Fibroblast of skin of left biceps (primary cell): Measurements from ENCODE around the gene ABCG8.
"Not testable (repeated sequence)": the region's sequence is repeated elsewhere in the genome, so short reads cannot be mapped to it uniquely, and the experiment has no call there.

Source experiments
- DNase-seq, 2 experiments: peaks; one replicate each; pipeline ENCODE4 v3.0.0-alpha.2; 2013; ENCODE audit warnings: low read depth in 2 of 2

ABCG8 gene

DNA sequence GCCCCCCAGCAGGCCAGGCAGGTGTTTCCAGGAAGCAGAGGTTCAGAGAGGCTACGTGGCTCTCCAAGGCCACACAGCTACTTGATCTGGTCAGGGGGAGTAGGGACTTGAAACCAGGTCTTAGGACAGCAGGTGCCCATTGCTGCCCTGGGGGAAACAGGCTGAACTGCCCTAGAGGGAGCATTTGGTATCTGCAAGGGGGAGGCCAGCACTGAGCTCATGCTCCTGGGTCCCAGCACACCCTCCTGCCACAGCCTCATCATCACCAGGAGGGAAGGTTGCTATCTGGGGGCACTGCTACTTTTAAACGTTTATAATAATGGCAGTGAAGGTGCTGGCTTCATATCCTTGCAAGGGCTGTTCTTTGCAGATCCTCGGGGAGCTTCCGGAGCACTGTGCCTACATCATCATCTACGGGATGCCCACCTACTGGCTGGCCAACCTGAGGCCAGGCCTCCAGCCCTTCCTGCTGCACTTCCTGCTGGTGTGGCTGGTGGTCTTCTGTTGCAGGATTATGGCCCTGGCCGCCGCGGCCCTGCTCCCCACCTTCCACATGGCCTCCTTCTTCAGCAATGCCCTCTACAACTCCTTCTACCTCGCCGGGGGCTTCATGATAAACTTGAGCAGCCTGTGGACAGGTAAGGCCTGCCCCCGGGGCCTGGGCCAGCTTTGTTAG, 36.1 kb downstream of the ABCG8 start:
- no peak for DNase-seq

DNA sequence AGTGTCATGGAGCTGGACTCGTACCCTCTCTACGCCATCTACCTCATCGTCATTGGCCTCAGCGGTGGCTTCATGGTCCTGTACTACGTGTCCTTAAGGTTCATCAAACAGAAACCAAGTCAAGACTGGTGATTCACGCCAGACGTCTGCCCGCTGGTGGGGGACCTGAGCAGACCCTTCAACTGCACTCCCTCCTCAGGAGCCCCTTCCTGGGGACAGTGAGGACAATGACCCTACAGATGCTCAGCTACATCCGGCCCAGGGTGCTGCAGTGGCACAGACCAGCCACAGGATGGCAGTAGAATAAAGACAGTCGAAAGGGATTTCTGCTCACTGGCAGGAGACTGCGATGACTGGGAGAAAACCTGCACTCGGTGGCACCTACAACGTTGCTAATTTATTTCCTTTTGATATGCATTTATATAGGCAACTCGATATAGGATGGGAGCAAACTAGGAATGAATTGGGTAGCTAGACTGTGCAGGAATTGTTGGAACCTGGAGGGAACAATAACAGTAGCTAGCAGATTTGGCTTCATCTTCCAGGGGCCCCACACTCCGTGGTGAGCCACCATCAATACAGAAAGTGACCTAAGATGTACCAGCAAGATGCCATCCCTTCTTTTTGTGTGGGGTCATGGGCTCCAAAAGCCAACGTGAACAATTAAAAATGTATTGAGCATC, 39.2 kb downstream of the ABCG8 start:
- DNase-seq, result peak in 1 of 2 experiments; percentile 4

DNA sequence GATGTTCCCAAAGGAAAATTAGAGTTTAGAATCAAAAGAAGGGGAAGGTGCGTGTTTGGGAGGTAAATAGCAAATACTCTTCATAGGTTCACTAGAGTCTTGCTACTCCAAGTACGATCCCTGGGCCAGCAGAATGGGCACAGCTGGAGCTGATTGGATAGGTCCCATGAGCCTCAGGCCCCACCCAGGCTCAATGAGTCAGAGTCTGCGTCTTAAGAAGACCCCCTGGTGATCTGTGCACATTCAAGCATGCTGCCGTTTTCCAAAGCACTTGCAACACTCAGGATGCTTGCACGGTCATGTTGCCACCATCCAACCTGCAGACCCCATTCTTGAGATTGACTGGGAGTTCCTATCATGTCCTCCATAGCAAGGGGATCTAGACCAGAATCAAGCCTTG, 40.5 kb downstream of the ABCG8 start:
- DNase-seq, result no peak

DNA sequence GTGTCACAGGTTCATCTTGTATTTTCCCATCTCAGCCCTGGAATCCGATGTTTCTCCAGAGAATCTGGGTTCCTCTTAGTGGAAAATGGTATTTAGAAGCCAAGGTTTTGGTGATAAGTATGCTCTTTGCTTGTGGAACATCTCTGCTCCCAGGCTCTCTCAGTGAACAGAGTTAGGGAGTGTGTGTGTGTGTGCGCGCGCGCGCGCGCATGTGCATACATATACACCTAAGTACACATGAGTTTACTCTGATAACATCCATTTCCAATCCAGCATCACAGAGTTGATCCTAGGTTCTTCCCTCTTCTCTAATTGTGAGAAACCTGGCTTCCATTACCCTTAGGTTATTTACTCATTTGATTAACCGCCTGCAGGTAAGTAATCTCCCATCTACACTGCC, 41.7 kb downstream of the ABCG8 start:
- DNase-seq, result no peak

DNA sequence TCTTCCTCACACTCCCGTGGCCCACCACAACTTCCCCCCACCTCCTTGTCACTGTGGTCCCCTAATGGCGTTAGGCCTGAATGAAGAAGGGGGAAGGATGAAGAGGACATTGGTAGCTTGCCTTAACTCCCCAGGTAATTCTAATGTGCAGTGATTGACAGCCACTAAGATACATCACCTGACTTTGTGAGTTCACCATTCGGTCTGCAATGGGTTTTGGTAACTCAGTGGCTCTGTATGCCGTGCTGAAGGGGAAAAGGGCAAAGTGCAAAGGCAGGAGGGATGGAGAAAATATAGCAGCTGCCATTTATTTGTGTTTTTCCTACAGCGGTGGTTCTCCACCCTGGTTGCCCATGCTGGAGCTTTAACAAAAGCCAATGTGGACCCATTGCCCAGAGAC, 42.2 kb downstream of the ABCG8 start:
- DNase-seq, result no peak

DNA sequence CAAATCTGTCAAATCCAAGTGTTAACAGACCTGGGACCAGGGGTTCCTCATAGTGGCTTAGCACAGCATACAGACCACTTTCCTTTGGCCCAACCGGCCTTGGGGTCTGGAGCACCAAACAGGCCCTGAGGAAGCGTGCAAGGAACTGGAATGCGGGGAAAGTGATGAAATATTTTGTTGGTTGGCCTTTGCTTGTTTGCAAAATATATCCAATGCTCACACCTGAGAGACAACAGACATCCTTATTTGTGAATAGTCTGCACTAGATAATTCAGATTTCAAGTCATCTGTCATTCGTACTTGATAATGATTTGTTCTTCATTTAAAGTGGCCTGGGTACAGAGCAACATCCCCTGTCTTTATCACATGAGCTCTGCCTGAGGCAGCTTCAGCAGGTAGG, 43.5 kb downstream of the ABCG8 start:
- no peak for DNase-seq

DNA sequence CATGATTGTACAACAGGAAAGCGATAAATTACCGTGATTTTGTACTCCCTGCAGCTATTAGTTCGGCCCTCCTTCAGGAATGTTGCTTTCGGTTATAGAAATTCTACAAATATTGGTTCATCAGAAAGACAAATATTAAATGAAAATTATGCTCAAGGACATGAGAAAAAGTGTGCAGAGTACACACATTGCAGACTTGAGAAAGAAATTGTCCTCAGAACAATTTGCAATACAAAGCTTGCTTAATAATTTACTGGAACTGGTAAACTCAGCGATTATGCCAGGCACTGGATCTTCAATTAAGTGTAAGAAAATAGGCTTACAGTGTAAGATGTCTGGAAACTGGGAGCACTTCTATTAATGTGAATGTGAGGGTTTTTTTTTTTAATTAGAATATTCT, 45.9 kb downstream of the ABCG8 start:
- no peak for DNase-seq

DNA sequence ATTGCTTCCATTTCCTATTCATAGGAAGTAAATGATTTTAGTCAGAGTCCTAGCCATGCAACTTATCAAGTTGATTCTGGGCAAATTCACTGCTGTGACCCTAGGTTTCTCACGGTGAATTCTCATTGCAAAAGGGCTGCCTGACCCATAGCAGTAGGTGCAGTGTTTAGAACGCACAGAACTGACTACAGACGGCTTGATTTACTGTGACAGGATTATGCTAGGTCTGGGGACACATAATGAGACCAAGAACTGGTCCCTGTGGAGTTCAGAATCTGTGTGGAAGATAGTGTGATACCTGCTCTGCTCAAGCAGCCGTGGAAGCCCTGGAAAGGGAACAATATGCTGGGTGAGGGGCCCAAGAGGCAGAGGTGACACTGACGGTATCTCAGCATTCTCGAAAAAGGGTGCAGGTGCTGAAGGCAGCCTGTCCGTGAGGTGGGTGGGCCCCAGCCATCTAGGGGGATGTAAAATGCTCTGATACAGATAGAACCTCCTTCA, 46.4 kb downstream of the ABCG8 start:
- DNase-seq, result no peak

DNA sequence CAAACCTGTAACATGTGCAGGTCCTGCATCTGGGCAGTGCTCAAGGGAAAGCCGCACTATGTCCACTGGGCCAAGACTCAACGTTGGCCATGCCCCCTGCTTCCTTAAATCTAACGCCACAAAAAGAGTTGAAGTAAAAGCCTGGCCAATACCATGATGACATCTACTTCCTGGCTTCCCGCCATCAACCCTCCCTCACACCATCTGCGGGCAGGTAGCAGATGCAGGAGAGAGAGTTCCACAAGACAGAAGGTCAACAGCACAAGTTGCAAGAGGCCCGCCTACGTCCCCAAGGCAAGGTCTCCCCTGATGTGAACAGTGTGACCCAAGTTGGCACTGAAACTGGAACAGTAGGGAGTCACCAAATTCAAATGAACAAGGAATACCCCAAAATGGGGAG, 48.4 kb downstream of the ABCG8 start:
- no peak for DNase-seq

DNA sequence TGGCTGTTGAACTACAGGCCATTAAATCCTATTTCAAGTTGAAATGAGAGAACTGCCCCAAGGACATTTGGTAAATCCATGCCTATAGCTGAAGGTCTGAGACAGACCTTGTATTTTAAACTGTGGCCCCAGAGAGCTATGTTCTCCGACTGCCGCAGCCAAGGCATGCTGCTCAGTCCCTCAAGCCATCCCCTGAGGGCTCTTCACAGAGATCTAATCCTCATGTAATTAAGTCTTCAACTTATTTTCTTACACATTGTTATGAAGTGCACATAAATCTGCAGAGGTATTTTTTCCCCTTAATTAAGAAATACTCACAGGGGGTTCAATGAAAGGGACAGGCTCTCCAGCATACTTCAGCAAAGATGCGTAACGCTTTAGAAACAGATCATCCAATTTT, 50.6 kb downstream of the ABCG8 start:
- DNase-seq, result no peak

DNA sequence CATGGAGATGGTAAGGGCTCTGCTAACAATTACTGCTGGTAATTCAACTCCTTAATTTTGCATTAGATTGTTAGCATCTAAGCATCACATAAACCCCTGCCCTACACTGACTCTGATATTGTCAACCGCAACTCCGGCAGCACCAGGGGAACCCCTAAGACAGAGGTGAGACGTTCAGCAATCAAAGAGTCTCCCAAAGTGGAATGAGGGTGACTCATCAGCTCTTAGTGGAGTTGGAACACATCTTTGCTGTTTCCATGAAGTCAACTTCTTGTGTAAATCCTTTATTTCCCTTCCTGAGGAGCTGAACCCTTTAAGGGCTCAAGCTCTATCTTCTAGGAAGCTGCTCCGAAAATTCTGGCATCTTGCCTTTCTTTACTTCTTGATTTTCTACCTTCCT, 52.1 kb downstream of the ABCG8 start:
- no peak for DNase-seq

DNA sequence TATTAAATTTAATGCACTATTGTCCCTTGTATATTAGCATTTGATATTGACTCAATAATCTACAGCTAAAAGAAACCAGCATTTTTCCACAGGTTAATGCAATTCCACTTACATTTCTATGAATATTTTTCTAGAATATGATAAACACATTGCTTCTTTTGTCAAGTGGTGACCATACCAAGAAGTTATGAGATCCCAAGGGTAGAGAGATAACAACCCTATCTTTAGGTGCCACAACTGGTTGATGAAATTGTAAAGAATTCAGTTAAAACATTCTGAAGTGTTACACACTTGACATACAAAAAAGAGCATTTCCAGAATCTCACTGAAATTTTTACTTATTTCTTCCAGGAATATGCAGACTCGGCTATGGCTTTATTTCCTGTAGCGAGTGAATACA, 56.0 kb downstream of the ABCG8 start:
- DNase-seq, result no peak

DNA sequence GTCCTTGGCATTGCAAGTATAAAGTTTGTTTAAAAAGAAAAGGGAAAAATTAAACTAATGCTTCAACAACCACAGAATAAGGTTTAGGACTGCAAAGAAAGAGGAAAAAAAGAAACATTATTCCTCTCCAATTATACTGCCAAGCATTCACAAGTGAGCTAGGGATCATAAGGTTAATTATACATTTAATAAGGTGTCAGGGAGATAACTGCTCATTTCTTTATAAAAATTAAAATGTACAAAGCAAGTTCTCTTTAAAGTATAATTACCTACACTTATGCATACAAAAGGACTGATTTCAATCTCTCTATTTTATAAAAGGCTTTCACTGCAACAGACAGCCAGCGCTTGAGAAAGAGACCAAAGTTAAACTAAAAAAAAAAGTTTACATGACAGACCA, 58.1 kb downstream of the ABCG8 start:
- no peak for DNase-seq

DNA sequence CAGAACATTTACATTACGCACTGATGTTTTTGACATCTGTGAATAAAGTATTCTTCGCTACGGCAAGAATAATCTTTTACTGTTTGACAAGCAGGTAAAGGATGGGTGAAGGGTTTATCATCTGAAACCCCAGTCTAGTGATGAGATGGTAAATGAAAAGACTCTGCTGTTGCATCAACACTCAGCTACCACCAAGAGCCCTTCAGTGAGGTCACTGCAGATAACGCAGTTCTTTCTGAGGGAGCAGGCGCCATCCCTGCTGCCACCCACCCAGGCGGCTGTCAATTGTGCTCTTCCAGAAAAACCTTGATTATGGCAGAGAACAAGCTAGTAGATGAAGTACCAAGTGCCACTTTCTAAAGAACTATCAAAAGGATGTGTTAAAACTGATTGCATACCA, 58.7 kb downstream of the ABCG8 start:
- no peak for DNase-seq

DNA sequence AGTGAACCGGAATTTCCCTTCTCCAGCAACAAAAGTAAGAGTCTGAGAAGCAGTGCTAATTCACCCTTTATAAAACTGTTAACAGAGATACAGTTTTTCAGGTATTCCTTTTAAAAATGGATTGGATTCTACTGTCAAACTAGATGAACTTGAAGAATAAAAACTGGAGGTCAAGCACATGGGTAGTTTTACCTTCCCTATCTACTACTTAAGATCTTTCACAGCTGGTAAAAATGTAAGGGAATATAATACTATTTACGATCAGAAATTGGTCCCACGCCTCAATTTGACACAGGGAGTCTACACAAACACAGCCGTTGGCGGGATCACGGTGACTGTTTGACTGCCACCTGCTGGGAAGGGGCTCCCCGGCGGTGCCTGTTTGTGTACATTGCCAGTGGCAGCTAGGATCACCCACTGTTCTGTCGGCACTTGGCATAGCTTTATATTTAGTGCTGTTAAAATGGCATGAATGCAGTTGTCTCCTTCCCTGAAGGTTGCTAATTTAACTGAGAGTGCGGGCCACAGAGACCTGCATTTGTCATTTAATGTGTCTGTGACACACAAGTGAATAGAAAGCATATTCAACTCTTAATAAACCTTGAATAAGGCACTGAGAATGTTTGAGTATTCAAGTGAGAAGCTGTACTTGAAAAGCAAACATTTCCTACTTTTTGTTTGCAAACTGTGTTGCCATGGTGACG, 59.5 kb downstream of the ABCG8 start:
- DNase-seq, result no peak

DNA sequence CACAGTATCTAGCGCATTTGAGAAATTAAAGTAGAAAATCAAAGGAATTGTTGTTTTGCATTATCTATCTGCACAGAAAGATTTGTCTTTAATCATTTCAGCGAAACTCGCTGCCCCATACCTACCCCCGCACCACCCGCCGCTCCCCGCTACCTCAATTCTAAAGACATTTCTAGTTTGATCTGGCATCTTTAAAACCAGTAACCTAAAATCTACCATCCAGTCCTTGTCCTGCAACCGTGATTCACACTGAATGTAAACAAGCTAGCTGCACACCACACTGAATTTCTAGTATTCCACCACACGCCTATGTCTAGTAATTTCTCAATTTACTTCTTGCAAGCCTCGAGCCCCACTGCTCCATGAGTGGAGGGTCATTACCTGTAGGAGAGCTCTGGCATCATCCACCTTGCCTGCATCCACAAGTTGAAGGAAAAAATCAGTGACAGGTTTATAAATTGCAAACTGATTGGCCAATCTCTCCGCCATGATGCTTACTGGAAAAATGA, 60.1 kb downstream of the ABCG8 start:
- no peak for DNase-seq

DNA sequence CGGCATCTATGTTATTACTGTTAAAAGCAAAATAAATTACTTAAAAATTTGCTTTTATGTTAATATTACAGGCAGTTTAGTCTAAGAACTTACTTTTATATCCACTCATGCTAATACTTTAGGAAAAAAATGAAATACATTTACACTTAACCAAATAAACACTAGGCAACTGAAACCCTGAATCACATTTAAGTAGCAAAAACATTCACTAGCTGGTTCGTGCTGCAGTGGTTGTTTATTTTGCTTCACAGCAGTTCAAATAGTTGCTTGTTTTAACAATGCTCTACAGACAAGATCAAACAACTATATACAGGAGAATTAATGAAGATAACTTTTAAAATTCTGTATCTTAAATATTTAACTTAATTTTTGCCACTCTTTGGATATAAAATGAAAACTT, 60.8 kb downstream of the ABCG8 start:
- no peak for DNase-seq

DNA sequence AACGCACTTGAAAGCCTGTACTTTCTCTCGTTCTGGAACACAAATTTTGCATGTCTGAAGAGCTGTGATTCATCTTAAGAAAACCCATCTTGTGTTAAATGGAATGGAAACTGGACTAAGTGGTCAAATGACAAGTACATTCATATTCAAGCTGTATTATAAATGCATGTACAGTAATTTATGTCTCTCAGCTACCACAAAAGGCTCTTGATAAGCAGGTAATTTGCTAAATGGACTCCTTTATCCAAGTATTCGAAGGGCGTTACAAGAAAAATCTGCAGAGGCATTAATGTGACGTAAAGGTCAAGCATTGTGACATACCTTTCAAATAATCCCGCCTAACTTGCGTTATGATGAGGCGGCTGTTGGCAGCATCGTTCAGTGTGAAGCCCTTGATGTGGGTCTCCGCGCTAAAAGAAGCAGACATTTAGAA, 66.6 kb downstream of the ABCG8 start:
- DNase-seq, result no peak

DNA sequence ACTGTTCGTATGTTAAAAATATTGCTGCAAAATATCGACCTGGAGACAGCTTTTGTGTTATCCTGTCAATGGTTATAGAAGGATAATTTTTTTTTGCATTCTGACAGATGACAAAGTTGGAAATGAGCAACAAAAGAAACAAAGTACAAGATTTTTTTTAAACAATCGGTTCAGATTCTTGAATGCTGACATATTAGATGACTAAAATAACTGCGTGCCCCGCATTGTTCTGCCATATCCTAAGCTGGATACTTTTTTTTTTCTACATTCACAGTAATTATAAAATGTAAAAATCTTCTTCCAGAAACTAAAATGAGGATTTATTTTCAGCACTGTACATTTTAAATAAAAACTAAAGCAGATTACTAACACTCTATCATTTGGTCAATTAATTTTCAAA, 67.1 kb downstream of the ABCG8 start:
- DNase-seq, result no peak

DNA sequence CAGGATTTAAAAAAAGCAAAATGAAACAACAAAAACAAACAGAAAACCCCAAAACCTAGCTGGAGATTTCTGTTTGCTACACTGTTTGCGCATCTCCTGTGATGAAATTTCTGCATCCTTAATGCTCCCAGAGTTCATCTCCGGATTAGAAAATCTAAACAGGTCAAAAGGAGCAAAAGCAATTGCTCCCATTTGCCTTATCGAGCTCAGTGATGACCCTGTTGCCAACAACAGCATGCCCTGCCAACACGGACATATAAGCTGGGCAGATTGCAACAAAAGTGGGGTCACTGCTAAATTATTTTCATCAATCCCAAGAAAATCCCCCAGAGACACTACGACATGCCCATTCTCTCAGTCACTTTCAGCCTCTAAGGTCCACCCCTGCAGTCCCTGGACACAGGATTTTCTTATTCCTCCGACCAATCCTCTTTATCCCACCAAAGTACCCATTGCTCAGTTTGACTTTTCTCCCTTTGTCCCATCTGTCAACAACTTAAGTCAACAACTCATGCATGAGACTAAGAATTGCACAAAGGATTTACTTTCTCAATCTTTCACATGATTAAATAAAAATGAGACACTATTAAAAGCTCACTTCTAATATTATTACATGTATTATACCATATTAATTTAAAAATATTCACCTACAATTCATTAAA, 67.8 kb downstream of the ABCG8 start:
- no peak for DNase-seq

DNA sequence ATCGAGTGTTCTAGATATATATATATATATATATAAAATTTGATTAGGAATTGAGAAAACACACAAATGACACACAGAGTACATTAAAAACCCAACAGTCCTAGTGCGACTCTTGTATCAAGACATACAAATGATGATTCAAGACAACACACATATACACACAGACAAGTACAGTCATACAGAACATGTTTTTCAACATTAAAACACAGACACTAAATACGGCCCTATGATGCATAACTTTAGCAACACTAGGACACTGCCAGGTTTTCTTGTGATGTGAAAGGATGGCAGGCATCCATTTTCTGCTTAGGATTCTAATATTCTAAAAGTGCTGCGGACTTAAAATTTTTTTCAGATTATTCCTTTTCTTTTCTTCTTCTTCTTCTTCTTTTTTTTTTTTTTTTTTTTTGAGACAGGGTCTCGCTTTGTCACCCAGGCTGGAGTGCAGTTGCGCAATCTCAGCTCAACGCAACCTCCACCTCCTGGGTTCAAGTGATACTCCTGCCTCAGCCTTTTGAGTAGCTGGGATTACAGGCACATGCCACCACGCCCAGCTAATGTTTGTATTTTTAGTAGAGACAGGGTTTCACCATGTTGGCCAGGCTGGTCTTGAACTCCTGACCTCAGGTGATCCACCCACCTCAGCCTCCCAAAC, 72.5 kb downstream of the ABCG8 start:
- not testable (repeated sequence) for DNase-seq

DNA sequence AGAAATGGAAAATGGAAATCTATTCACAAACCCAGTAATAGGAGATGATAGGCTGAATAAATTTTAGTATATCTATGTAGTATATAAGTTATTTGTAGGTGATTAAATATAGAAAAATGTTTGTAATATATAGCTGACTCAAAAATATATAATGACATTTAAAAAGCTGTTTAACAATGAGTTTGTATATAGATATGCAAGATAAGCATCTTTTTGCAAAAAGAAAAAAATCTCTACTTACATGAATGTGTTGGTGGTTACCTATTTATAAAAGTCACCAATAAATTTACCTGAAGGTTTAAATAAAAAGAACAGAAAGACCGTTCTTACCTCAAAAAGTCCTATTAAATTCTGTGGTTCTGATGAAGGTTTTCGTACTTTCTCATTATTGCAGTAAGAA, 85.7 kb downstream of the ABCG8 start:
- DNase-seq, result no peak
